Measurements from ENCODE around the gene ASTN1. TPM values are rescaled to one million over a fixed set of nuclear protein-coding genes. Genes with fewer than 3 reads are reported as not detected.
"Not testable (repeated sequence)": the region's sequence is repeated elsewhere in the genome, so short reads cannot be mapped to it uniquely, and the experiment has no call there.

The ASTN1 gene
- total RNA-seq, 6 experiments from 2014 or later: not detected

- no peak for DNase-seq
- Mint-ChIP-seq H3K9me3 (peaks cover 26% of the 10 kb centered on the region), H3K27ac (no peak overlapping the region), H3K4me3 (no peak overlapping the region), H3K4me1 (ENCODE audit: low read depth) (no peaks in the 10 kb centered on the region), H3K36me3 (ENCODE audit: low read depth) (no peaks in the 10 kb centered on the region), H3K27me3 (ENCODE audit: insufficient read depth) (peaks cover 2% of the 10 kb centered on the region; the same call in 1 of the 2 replicates)
- no peak for TF ChIP-seq CTCF (IDR thresholded peaks at IDR 0.05)
These were observed 87.5 kb downstream of the ASTN1 start for GRCh38 chr1:177077006-177077405.

DNA sequence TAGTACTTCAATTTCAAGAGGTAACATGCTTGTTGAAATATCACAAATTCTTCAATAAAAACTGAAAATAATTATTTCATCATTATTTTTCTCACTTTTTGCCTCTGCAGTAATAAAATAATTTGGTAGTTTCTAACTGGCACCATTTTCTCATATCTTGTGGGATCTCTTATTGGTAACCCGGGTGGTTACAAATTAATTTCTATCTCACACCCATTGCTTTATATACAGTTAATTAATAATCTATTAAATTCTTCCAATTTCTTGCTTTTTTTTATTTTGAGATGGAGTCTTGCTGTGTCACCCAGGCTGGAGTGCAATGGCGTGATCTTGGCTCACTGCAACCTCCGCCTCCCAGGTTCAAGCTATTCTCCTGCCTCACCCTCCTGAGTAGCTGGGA lies 89.7 kb downstream of the ASTN1 start:
- H3K4me3 Mint-ChIP-seq; H3K4me1 Mint-ChIP-seq (ENCODE audit: low read depth); H3K36me3 Mint-ChIP-seq (ENCODE audit: low read depth): not testable (repeated sequence)

GRCh38 chr1:177069490-177069889 lies 95.0 kb downstream of the ASTN1 start:
- Mint-ChIP-seq H3K27ac (no peak overlapping the region), H3K4me3 (no peak overlapping the region), H3K27me3 (ENCODE audit: insufficient read depth) (no peaks in the 10 kb centered on the region), H3K9me3 (peaks cover 19% of the 10 kb centered on the region), H3K36me3 (ENCODE audit: low read depth) (no peaks in the 10 kb centered on the region), H3K4me1 (ENCODE audit: low read depth) (no peaks in the 10 kb centered on the region)
- no peak for TF ChIP-seq CTCF (IDR thresholded peaks at IDR 0.05)
- DNase-seq: no peak

More for the DNA sequence above, 89.7 kb downstream of the ASTN1 start:
- not testable (repeated sequence) for H3K27ac Mint-ChIP-seq; H3K27me3 Mint-ChIP-seq (ENCODE audit: insufficient read depth); DNase-seq
- peaks cover 30% of the 10 kb centered on the region for H3K9me3 Mint-ChIP-seq

DNA sequence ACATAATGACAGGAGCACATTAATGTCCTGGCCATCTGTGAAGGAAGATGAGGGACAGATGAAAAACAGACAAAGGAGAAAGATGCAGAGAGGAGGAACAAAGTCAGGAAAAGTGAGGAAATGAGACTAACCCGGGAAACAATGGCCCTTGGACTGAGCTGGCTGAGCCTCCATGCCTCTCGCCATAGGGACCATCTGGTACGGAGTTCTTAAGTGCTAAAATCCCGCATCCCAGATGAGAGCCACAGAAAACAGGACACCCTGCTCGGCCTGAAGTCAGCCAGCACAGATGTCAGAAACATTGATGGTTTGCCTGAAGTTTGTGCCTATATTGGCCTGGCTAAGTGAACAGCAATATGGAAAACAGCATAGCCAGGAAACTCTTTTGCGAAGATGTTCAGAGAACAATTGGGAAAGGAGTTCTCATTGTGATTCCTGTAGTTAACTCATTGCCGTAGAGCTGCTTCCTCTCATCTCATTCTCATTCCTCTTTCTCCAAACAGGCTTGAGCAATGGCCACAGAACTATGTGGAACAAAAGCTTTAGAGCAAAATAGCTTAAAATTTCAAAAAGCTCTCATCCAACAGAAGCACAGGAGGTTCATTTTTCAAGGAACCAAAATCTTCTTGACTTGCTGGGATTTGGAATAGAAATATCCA lies 96.6 kb downstream of the ASTN1 start:
- H3K9me3 Mint-ChIP-seq: peaks cover 26% of the 10 kb centered on the region
- no peak for TF ChIP-seq CTCF (IDR thresholded peaks at IDR 0.05)
- H3K4me3 Mint-ChIP-seq: no peak overlapping the region
- H3K27ac Mint-ChIP-seq: no peak overlapping the region
- H3K36me3 Mint-ChIP-seq (ENCODE audit: low read depth): no peaks in the 10 kb centered on the region
- no peak for DNase-seq
- no peaks in the 10 kb centered on the region for H3K4me1 Mint-ChIP-seq (ENCODE audit: low read depth)
- no peaks in the 10 kb centered on the region for H3K27me3 Mint-ChIP-seq (ENCODE audit: insufficient read depth)

- Mint-ChIP-seq H3K27me3 (ENCODE audit: insufficient read depth) (no peaks in the 10 kb centered on the region; the same call in 1 of the 2 replicates), H3K27ac (no peak overlapping the region), H3K4me3 (no peak overlapping the region), H3K36me3 (ENCODE audit: low read depth) (no peaks in the 10 kb centered on the region), H3K9me3 (peaks cover 36% of the 10 kb centered on the region), H3K4me1 (ENCODE audit: low read depth) (no peaks in the 10 kb centered on the region)
- no peak for TF ChIP-seq CTCF (IDR thresholded peaks at IDR 0.05)
- DNase-seq: no peak
These were observed 99.1 kb downstream of the ASTN1 start for GRCh38 chr1:177065430-177065829.

GRCh38 chr1:177063648-177064047 lies 100.9 kb downstream of the ASTN1 start:
- H3K36me3 Mint-ChIP-seq (ENCODE audit: low read depth): no peaks in the 10 kb centered on the region; the same call in 1 of the 2 replicates
- peaks cover 39% of the 10 kb centered on the region for H3K9me3 Mint-ChIP-seq
- TF ChIP-seq CTCF (IDR thresholded peaks at IDR 0.05): no peak
- H3K27me3 Mint-ChIP-seq (ENCODE audit: insufficient read depth): no peaks in the 10 kb centered on the region; the same call in none of the 2 replicates
- H3K4me1 Mint-ChIP-seq (ENCODE audit: low read depth): no peaks in the 10 kb centered on the region
- H3K27ac Mint-ChIP-seq: no peak overlapping the region
- no peak for DNase-seq
- no peak overlapping the region for H3K4me3 Mint-ChIP-seq

All from HFFc6 (cell line).